PC-3 (cell line): Measurements from ENCODE around the gene FSTL4. TPM values are rescaled to one million over a fixed set of nuclear protein-coding genes. Genes with fewer than 3 reads are reported as not detected.

ENCODE experiments used
- ATAC-seq: fragments of 200-7000 bp; cut with Tn5 transposase; 2 replicates; pipeline ENCODE4 v1.9.1; 2020; ENCODE audit warnings: mild to moderate bottlenecking, moderate library complexity
- BruUV-seq: library from RNA; stranded (reverse); fragments of 400-500 nt; replicated peaks from 2 replicates; lab custom pipeline; 2021; lab: Mats Ljungman, UMichigan
- CTCF ChIA-PET: fragments of 300-600 bp; sonication (Branson Sonifier 250); formaldehyde crosslinking; loops from one replicate; lab custom pipeline; 2022; ENCODE audit warnings: antibody characterized with exemption; lab: Charles Lee
- POLR2A ChIA-PET: fragments of 300-600 bp; sonication (Branson Sonifier 250); formaldehyde crosslinking; loops from one replicate; lab custom pipeline; 2022; ENCODE audit warnings: antibody characterized with exemption; ENCODE audit not compliant: unreplicated experiment; lab: Charles Lee
- DNase-seq: peaks from one replicate; pipeline ENCODE4 v3.0.0-alpha.2; 2015
- H2AFZ ChIP-seq: fragments of 300-600 bp; sonication (generic); 2 replicates; pipeline ENCODE4 v1.6.0; 2016; ENCODE audit warnings: antibody characterized with exemption, low read length
- H3F3A ChIP-seq: fragments of 300-600 bp; sonication (generic); one replicate; pipeline ENCODE4 v1.6.0; 2017; ENCODE audit warnings: antibody characterized with exemption, low read length, control low read depth, mild to moderate bottlenecking; ENCODE audit not compliant: unreplicated experiment
- H3K27ac ChIP-seq: fragments of 300-600 bp; sonication (generic); 2 replicates; pipeline ENCODE4 v1.5.1; 2016; ENCODE audit warnings: mild to moderate bottlenecking, low read length
- H3K27me3 ChIP-seq: fragments of 300-600 bp; sonication (generic); 2 replicates; pipeline ENCODE4 v1.6.1; 2016; ENCODE audit warnings: low read length, mixed read lengths
- H3K36me3 ChIP-seq: fragments of 300-600 bp; sonication (generic); 2 replicates; pipeline ENCODE4 v1.6.1; 2016; ENCODE audit warnings: low read depth, mixed run types, low read length, mixed read lengths
- H3K4me1 ChIP-seq: fragments of 300-600 bp; sonication (generic); 2 replicates; pipeline ENCODE4 v1.5.1; 2016; ENCODE audit warnings: low read length; ENCODE audit not compliant: insufficient read depth
- H3K4me2 ChIP-seq: fragments of 300-600 bp; sonication (generic); 2 replicates; pipeline ENCODE4 v1.6.0; 2016; ENCODE audit warnings: low read length
- H3K4me3 ChIP-seq: fragments of 300-600 bp; sonication (generic); 2 replicates; pipeline ENCODE4 v1.5.1; 2016; ENCODE audit warnings: mild to moderate bottlenecking, low read length, mixed read lengths
- H3K79me2 ChIP-seq: fragments of 300-600 bp; sonication (generic); 2 replicates; pipeline ENCODE4 v1.6.1; 2017; ENCODE audit warnings: low read length, mixed read lengths
- H3K9ac ChIP-seq: fragments of 300-600 bp; sonication (generic); 2 replicates; pipeline ENCODE4 v1.6.0; 2016; ENCODE audit warnings: mild to moderate bottlenecking, low read length
- H3K9me2 ChIP-seq: fragments of 300-600 bp; sonication (generic); replicated peaks from 2 replicates; pipeline ENCODE4 v1.6.1; 2016; ENCODE audit warnings: mixed run types, low read length, mixed read lengths
- H3K9me3 ChIP-seq: fragments of 300-600 bp; sonication (generic); 2 replicates; pipeline ENCODE4 v1.6.1; 2016; ENCODE audit warnings: low read length, mixed read lengths
- H4K20me1 ChIP-seq: fragments of 300-600 bp; sonication (generic); 2 replicates; pipeline ENCODE4 v1.6.1; 2016; ENCODE audit warnings: low read length, mixed read lengths
- CTCF ChIP-seq: fragments of 300-600 bp; sonication (generic); conservative IDR thresholded peaks from 2 replicates; pipeline ENCODE4 v1.5.1; 2017; ENCODE audit warnings: antibody characterized with exemption, low read depth, mild to moderate bottlenecking, low read length
- EZH2 ChIP-seq: fragments of 300-600 bp; sonication (generic); IDR thresholded peaks from one replicate; pipeline ENCODE4 v1.6.1; 2017; ENCODE audit warnings: antibody characterized with exemption, mild to moderate bottlenecking, low read length; ENCODE audit not compliant: unreplicated experiment
- EZH2phosphoT487 ChIP-seq: fragments of 300-600 bp; sonication (generic); IDR thresholded peaks from 2 replicates; pipeline ENCODE4 v1.6.1; 2018; ENCODE audit warnings: mild to moderate bottlenecking, antibody characterized with exemption, low read length, borderline replicate concordance
- intact Hi-C: fragments of 100-400 bp; cut with micrococcal nuclease; formaldehyde crosslinking; loops from 2 replicates; pipeline ENCODE4 v1.9.0; 2023
- total RNA-seq: library from RNA; depleted of rRNA; stranded (reverse); fragments of >200 nt; gene quantifications from 2 replicates; pipeline ENCODE4 v1.2.3, GENCODE V29; 2014

The FSTL4 gene
- total RNA-seq, 1 experiment from 2014 or later, result 4.2 TPM

DNA sequence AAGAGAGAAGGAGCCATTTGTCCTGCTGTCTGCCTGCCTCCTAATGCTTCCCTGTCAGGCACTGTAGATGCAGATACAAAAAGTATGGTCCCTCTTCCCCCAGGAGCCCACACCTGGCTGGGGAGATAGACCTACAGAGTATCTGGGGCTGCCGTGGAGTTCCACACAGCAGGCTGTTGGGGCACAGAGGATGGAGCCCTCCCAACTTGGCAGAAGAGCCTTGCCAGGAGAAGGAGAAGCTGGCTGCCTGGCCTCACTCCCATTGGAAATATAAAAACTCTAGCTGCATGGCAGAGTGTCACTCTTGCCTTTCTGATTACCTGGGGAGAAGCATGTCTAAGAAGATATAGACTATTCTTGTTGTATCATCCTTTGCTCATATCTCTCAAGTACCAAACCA, 160.4 kb downstream of the FSTL4 start:
- BruUV-seq, result no TSS peak

GRCh38 chr5:133450286-133450685, 162.1 kb downstream of the FSTL4 start:
- Histone ChIP-seq H3K4me1 (no peaks in the 10 kb centered on the region), H3K4me3 (no peak overlapping the region), H3K4me2 (no peak overlapping the region), H3K27me3 (no peaks in the 10 kb centered on the region), H2AFZ (no peak overlapping the region), H4K20me1 (no peaks in the 10 kb centered on the region), H3K9me2 (no peaks in the 10 kb centered on the region), H3F3A (no peaks in the 10 kb centered on the region), H3K36me3 (no peaks in the 10 kb centered on the region), H3K79me2 (no peaks in the 10 kb centered on the region), H3K9me3 (no peaks in the 10 kb centered on the region), H3K27ac (no peak overlapping the region), H3K9ac (no peak overlapping the region)
- intact Hi-C loops, result no loop called here
- TF ChIP-seq CTCF (no peak), EZH2 (no peak), EZH2phosphoT487 (no peak)
- no TSS peak for BruUV-seq
- CTCF ChIA-PET, result no interaction called here
- no peak for ATAC-seq
- POLR2A ChIA-PET, result no interaction called here
- no peak for DNase-seq

More for the DNA sequence above, 160.4 kb downstream of the FSTL4 start:
- no peaks in the 10 kb centered on the region for H4K20me1 ChIP-seq
- no peaks in the 10 kb centered on the region for H3K9me2 ChIP-seq
- H2AFZ ChIP-seq, result no peak overlapping the region
- intact Hi-C loops, result no loop called here
- no peak overlapping the region for H3K9ac ChIP-seq
- ChIA-PET CTCF (no interaction called here), POLR2A (no interaction called here)
- no peaks in the 10 kb centered on the region for H3K36me3 ChIP-seq
- DNase-seq (no peak), ATAC-seq (no peak)
- H3K27ac ChIP-seq, result no peak overlapping the region
- no peaks in the 10 kb centered on the region for H3K79me2 ChIP-seq
- no peak overlapping the region for H3K4me2 ChIP-seq
- H3K4me1 ChIP-seq, result no peaks in the 10 kb centered on the region
- no peaks in the 10 kb centered on the region for H3K9me3 ChIP-seq
- H3K4me3 ChIP-seq, result no peak overlapping the region
- no peaks in the 10 kb centered on the region for H3K27me3 ChIP-seq
- no peaks in the 10 kb centered on the region for H3F3A ChIP-seq
- TF ChIP-seq EZH2phosphoT487 (no peak), EZH2 (no peak), CTCF (no peak)

DNA sequence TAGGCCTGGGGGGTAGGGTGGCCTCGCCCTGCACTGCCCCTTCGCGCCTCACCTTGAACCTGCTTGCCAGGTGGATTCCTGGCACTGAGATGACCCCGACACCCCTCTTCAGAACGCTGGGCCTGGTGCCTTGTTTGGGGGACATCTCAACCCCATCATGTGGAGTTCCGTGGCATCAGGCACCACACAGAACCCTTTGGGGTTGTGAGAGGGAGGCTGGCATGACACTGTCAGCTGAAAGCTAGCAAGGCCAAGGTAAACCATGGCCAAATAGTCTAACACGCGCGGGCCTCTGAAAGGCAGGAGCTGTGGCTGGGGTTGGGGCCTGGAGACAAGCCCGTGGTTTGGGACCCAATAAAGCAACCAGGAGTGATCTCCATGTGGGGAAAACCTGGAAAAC, 163.2 kb downstream of the FSTL4 start:
- Histone ChIP-seq H3K4me3 (no peak overlapping the region), H3K9ac (no peak overlapping the region), H3K27me3 (no peaks in the 10 kb centered on the region), H3K36me3 (no peaks in the 10 kb centered on the region), H4K20me1 (no peaks in the 10 kb centered on the region), H3K79me2 (no peaks in the 10 kb centered on the region), H3F3A (no peaks in the 10 kb centered on the region), H3K9me2 (no peaks in the 10 kb centered on the region), H3K9me3 (no peaks in the 10 kb centered on the region), H2AFZ (no peak overlapping the region), H3K4me2 (no peak overlapping the region), H3K4me1 (no peaks in the 10 kb centered on the region), H3K27ac (no peak overlapping the region)
- CTCF ChIA-PET, result no interaction called here
- no TSS peak for BruUV-seq
- POLR2A ChIA-PET, result no interaction called here
- ATAC-seq (no peak), DNase-seq (no peak)
- intact Hi-C loops, result no loop called here
- TF ChIP-seq EZH2 (no peak), EZH2phosphoT487 (no peak), CTCF (no peak)
